ENCODE data around the gene ANP32E.
A peak's percentile ranks its signal among the peaks of the same experiment; 100 is the strongest.

DNA sequence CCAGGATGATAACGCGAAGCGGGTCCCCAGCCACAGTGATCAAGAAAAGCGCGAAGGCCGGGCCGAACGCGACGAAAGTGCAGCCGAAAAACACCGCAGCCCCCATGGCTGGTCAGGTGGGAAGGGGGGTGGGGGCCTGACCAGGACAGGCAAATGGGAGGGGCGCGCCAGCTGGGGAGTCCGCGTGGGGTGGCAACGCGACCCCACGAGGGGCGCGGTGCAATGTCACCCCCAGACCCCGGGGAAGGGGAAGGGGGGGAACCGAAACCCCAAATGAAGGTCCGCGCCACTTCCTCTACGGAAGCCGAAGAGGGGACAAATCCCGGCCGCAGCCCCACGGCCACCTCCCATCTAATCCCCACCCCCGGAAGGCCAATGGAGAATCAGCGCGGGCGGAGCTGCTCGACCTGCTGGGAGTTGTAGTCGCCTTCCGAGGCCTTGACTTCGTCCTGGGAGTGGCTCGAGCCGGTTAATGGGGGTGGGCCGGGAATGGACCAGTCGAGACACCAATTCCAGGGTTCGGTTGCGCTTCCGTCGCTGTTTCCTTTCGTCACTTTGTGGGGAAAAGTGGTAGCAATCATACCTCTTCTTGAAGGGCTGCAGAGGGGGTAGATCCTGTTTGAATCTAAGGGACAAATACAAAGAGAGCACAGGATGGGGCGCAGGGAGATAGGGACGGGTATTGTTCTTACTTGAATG, 32.9 kb upstream of the ANP32E start, which contains the start of gene APH1A:
- peak; percentile 60 for TF ChIP-seq ZBTB21 (tag by site-specific recombination; IDR thresholded peaks at IDR 0.05)
- TF ChIP-seq, protein P1, sequence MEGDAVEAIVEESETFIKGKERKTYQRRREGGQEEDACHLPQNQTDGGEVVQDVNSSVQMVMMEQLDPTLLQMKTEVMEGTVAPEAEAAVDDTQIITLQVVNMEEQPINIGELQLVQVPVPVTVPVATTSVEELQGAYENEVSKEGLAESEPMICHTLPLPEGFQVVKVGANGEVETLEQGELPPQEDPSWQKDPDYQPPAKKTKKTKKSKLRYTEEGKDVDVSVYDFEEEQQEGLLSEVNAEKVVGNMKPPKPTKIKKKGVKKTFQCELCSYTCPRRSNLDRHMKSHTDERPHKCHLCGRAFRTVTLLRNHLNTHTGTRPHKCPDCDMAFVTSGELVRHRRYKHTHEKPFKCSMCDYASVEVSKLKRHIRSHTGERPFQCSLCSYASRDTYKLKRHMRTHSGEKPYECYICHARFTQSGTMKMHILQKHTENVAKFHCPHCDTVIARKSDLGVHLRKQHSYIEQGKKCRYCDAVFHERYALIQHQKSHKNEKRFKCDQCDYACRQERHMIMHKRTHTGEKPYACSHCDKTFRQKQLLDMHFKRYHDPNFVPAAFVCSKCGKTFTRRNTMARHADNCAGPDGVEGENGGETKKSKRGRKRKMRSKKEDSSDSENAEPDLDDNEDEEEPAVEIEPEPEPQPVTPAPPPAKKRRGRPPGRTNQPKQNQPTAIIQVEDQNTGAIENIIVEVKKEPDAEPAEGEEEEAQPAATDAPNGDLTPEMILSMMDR (tag by site-specific recombination; IDR thresholded peaks at IDR 0.05), result no peak
- no peak for TF ChIP-seq ZNF350 (tag by site-specific recombination; IDR thresholded peaks at IDR 0.05)
- TF ChIP-seq ZBTB8A (tag by site-specific recombination; IDR thresholded peaks at IDR 0.05), result peak; percentile 54; the same call in 1 of the 2 replicates
- TF ChIP-seq, protein P2, sequence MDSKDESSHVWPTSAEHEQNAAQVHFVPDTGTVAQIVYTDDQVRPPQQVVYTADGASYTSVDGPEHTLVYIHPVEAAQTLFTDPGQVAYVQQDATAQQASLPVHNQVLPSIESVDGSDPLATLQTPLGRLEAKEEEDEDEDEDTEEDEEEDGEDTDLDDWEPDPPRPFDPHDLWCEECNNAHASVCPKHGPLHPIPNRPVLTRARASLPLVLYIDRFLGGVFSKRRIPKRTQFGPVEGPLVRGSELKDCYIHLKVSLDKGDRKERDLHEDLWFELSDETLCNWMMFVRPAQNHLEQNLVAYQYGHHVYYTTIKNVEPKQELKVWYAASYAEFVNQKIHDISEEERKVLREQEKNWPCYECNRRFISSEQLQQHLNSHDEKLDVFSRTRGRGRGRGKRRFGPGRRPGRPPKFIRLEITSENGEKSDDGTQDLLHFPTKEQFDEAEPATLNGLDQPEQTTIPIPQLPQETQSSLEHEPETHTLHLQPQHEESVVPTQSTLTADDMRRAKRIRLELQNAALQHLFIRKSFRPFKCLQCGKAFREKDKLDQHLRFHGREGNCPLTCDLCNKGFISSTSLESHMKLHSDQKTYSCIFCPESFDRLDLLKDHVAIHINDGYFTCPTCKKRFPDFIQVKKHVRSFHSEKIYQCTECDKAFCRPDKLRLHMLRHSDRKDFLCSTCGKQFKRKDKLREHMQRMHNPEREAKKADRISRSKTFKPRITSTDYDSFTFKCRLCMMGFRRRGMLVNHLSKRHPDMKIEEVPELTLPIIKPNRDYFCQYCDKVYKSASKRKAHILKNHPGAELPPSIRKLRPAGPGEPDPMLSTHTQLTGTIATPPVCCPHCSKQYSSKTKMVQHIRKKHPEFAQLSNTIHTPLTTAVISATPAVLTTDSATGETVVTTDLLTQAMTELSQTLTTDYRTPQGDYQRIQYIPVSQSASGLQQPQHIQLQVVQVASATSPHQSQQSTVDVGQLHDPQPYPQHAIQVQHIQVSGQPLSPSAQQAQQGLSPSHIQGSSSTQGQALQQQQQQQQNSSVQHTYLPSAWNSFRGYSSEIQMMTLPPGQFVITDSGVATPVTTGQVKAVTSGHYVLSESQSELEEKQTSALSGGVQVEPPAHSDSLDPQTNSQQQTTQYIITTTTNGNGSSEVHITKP (tag by site-specific recombination; IDR thresholded peaks at IDR 0.05), result peak; percentile 96

All from HEK293 (cell line).